Stimulated activated CD4-positive, alpha-beta T cell treated with anti-CD3 and anti-CD28 coated beads, Interleukin-1b, Interleukin-23, amount 100 ng/mL, for 4 hours (primary cell): ENCODE measurements around the gene CCSER2.
A peak's percentile ranks its signal among the peaks of the same experiment; 100 is the strongest.
"Not testable (repeated sequence)": the region's sequence is repeated elsewhere in the genome, so short reads cannot be mapped to it uniquely, and the experiment has no call there.

ENCODE experiments used
- DNase-seq, 2 donors: peaks; one replicate each; pipeline ENCODE4 v3.0.0-alpha.2; 2020; ENCODE audit warnings: low read depth in 2 of 2

The CCSER2 gene

DNA sequence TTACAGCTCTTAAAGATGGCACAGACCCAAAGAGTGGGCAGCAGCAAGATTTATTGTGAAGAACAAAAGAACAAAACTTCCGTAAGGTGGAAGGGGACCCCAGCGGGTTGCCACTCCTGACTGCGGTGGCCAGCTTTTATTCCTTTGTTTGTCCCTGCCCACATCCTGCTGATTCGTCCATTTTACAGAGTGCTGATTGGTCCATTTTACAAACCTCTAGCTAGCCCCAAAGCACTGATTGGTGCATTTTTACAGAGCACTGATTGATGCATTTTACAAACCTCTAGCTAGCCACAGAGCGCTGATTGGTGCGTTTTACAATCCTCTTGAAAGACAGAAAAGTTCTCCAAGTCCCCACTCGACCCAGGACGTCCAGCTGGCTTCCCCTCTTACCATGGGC, 16.8 kb upstream of the CCSER2 start:
- DNase-seq: no peak

DNA sequence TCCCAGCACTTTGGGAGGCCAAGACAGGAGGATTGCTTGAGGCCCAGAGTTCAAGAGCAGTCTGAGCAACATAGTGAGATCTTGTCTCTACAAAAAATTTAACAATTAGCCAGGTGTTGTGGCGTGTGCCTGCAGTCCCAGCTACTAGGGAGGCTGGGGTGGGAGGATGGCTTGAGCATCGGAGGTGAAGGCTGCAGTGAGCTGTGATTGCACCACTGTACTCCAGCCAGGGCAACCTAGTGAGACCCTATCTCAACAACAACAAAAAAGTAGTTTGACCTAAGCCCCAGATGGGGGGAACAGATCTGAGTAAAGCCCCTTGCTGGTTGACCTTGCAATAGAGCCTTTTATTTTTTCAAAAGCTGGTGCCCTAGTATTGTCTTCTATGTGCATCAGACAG, 15.6 kb upstream of the CCSER2 start:
- no peak for DNase-seq

DNA sequence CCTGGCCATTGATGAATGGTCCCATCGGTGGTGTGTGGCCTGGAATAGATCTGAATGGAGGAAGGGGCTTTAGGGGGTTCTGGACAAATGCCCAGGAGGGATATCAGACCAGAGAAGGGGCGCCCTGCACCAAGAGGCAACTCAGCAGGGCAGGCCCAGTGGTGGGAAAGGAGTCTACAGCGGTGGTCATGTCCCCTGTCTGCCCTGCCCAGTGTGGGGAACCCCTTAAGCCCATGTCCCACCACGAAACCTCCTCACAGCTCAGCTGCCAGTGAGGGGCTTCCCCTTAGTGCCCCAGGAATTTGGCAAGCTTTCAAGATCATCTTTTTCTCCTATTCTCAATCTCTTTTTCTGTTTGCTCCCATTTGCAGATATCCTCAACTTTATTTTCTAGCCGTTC, 14.1 kb upstream of the CCSER2 start:
- DNase-seq: no peak

DNA sequence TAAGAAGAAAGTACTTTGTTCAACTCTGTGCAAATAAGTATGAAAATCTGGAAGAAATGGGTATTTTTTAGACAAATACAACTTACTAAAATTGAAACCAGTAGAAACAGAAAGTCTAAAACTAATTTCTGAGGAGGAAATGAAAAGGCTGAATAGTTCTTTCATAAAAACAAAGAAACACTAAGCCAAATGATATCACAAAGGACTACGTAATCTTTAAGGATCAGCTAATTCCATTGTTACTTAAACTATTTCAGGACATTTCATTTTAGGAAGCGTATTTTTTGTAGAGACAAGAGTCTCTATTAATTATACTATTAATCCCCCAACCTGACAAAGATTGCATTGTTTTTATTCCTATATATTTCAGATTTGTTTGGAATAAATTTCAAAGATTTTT, 11.2 kb upstream of the CCSER2 start:
- no peak for DNase-seq

DNA sequence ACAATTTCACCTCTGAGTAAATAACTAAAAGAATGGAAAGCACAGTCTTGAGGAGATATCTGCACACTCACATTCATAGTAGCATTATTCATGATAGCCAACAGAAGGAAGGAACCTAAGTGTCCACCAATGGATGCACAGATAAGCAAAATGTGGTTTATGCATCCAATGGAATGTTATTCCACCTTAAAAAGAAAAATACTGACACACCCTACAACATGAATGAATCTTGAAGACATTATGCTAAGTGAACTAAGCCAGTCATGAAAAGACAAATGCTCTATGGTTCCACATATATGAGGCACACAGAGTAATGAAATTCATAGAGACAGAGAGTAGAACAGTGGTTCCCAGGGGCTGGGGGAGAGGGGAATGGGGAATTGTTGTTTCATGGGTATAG, 6.5 kb upstream of the CCSER2 start:
- DNase-seq: no peak

DNA sequence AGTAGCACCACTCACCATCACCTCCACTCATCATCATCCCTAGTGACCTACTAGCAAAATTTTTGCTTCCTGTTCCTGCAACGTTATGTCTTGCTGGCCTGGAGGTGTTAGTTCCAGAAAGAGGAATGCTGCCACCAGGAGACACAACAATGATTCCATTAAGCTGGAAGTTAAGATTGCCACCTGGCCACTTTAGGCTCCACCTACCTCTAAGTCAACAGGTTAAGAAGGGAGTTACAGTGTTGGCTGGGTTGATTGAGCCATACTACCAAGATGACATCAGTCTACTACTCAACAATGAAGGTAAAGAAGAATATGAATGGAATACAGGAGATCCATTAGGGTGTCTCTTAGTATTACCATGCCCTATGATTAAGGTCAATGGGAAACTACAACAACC, 4.8 kb upstream of the CCSER2 start:
- DNase-seq: not testable (repeated sequence)

DNA sequence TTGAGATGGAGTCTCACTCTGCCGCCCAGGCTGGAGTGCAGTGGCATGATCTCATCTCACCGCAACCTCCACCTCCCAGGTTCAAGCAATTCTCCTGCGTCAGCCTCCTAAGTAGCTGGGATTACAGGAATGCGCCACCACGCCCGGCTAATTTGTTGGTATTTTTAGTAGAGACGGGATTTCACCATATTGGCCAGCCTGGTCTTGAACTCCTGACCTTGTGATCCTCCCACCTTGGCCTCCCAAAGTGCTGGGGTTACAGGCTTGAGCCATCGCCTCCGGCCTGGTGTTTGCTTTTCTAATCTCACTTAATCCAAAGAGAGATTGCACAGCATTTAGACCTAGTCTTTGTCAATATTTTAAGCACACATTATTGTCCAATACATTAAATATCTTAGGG, 1.4 kb upstream of the CCSER2 start:
- DNase-seq: not testable (repeated sequence)

DNA sequence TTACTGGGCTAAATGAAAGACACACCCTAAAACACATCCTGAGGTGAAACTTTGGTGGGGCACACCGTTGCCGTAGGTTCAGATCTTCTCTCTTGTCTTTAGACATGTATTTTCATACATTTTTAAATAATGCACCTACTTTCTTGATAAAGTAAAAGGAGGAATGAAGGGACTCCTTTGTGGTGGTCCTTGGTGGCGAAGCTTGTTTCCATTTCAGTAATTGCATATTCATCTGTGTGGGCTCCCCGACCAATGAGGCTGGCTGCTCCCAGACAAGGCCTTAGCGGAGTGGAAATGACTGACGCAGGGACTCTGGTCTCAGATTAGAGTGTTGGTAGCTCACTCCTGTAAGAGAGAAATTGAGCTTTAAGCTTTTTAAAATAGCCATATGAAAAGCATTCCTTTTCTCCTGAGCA, 815 bp downstream of the CCSER2 start:
- peak in 1 of 2 donors; percentile 36 for DNase-seq

DNA sequence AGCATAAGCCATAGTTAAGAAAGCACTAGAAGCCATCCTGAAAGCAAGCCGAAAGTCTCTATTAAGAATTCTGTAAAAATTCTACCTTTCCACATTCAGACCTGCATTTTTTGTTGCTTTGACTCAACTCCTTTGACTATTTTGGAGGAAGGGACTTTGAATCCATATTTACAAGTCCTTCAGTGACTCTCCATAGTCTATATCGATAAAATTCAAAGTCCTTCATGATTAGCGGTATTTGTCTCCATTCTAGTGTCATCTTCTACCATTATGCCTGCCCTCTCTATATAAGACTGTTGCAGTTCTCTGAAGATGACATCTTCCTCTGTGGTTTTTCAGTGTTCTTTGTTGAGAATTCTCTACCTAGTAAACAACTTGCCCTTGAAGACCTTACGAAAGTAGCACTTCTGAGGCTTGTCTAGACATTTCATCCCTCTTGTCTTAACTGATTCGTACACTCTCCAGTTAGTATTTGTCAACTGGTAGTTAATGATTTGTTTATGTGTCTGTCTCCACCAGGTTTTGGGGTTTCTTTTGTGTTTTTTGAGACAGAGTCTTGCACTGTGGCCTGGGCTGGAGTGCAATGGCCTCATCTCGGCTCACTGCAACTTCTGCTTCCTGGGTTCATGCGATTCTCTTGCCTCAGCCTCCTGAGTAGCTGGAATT, 1.7 kb downstream of the CCSER2 start:
- no peak for DNase-seq

DNA sequence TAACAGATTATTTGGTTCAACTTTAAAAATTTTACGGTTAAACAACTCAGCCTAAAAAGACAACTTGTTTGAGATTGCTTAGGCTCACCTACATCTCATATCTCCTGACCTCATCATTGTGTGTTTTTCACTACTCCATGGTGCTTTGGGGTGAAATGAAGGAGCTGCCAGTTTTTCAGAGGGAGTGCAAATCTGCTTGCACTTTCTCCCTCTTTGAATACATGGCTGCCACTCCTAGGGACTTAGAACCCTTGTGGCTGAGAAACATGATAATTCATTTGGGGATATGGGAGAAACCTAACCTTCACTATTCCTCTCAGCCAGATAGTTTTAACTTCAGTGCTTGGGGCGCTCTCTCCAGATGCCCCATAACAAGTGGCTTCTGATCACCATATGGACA, 2.7 kb downstream of the CCSER2 start:
- no peak for DNase-seq

DNA sequence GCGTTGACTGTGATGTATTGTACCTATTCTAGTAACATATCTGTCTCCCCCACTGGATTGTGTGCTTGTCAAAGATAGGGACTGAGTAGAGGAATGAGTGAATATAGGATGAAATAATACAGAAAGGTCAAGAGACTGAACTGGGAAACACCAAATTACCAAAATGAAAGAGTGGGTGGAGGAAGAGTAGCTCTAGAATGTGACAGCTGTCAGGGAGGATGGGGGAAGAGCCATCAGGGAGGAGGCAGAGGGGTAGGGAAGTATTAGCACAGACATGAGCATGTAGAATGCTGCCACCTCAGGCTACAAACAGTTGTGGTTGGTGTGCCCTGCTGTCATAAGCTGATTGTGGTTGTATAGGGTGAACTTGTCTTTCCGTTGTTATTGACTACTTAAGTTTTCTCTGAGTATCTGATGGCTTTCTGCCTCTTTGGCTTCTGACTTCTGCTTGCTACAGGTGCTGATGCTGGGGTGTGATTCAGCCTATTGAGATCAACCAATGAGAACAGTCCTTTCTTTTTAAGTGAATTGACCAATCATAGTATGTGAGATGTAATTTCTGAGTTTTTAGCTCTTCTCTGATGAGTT, 5.6 kb downstream of the CCSER2 start:
- DNase-seq: peak; percentile 6 to 38

DNA sequence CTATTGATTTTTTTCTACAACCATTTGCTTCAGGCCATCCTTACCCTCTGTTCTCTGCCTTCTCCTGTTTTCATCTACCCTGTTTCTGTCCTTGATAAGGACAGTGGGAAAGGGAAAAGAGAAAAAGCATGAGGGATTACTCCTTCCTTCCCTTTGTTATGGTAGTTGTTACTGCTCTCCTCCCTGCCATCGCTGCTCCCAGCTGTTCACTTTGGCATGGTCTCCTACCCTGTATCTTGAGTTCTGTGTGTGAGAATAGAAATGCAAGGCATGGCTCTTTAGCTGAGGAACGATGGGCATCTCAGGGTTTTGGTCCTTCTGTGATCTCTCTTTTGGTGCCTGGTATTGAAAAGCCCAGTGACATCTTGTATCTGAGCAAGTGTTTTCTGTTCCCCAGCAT, 6.4 kb downstream of the CCSER2 start:
- no peak for DNase-seq

DNA sequence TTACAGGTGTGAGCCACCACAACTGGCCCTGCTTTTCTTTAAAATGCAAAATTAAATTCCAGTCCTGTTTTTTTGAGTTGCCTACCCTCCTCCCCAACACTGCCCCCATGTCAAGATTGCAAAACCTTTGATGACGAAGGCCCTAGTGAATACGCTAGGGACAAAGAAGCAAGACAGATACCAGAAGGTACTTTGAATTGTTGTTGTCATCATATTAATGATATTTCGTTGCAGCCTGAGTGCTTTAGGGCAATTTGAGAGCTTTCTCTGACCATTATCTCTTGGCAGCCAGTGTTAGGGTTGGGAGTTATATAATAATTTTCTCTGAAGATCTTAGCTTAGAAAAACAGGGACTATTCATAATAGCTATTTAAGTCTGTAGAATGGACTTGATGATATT, 7.1 kb downstream of the CCSER2 start:
- DNase-seq: no peak

DNA sequence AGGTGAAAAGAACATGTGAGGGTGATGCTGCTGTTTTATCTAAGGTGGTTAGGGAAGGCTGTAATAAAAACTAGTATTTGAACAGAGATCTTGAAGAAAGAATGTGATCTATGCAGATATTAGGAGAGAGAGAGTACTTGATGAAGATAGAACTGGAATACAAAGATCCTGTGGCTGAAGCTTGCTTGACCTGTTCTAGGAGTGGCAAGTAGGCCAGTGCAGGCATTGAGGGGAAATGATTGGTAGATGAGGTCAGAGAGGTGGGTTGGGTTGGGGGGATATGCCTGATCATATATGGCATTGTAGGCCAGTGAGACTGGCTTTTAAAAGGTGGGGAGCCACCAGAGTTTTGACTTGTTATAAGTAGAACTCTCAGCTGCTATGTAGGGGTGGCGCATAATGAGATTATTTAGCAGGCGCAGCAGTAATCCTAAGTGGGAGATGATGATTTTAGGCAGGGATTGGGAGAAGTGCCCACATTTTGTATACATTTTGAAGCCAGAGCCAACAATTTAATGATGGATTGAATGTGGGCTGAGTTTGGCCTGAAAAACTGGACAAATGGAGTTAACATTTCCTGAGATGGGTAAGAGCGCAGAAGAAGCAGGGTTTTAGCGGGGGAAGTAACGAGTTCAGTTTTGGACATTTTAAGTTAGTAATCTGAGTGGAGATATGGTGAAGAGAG, 8.2 kb downstream of the CCSER2 start:
- DNase-seq: no peak

DNA sequence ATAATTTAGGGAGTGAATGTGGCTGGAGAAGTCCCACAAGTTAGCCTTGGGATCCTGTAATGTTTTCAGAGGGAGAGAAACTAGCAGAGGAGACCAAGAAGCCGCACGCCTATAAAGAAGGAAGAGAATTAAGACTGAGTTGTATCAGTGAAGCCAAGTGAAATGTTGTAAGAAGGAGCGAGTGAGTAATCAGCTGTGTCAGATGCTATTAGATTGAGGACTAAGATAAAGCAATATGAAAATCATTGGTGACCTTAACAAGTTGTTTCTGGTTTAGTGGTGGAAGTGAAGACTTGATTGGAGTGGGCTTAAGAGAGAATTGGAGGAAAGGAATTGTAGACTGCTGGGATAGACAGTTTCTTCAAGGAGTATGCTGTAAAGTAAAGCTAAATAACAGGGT, 8.8 kb downstream of the CCSER2 start:
- DNase-seq: no peak

DNA sequence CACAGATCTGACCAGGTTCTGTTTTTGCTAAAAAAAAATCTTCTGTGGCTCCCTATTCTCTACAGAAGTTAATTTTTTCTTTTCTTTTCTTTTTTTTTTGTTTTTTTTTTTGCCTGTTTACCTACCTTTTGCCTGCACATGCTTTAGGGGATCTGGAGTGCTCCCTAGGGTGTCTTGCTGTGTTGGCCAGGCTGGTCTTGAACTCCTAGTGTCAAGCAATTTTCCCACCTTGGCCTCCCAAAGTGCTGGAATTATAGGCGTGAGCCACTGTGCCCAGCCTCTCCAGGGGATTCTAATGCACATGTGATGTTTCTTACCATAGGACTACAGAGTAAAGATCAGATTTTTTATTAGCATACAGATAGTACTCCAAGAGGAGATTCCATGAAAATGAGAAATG, 10.6 kb downstream of the CCSER2 start:
- no peak for DNase-seq

DNA sequence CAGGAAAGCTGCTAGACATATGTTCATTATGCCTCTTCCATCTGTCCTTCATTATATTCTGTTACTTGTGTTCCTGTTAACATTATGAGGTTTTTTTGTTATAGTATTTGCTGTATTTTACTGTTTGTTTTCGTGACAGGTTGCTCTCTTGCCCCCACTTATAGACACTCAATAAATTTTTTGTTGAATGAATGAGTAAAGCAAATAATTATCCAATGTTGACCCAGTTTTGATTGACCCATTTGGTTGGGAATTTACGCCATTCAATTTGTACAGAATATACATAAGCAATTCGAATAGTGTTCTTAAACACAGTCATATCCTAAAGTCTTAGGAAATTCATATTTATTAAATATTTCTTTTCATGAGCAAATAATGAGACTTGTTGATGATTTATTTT, 11.8 kb downstream of the CCSER2 start:
- no peak for DNase-seq

DNA sequence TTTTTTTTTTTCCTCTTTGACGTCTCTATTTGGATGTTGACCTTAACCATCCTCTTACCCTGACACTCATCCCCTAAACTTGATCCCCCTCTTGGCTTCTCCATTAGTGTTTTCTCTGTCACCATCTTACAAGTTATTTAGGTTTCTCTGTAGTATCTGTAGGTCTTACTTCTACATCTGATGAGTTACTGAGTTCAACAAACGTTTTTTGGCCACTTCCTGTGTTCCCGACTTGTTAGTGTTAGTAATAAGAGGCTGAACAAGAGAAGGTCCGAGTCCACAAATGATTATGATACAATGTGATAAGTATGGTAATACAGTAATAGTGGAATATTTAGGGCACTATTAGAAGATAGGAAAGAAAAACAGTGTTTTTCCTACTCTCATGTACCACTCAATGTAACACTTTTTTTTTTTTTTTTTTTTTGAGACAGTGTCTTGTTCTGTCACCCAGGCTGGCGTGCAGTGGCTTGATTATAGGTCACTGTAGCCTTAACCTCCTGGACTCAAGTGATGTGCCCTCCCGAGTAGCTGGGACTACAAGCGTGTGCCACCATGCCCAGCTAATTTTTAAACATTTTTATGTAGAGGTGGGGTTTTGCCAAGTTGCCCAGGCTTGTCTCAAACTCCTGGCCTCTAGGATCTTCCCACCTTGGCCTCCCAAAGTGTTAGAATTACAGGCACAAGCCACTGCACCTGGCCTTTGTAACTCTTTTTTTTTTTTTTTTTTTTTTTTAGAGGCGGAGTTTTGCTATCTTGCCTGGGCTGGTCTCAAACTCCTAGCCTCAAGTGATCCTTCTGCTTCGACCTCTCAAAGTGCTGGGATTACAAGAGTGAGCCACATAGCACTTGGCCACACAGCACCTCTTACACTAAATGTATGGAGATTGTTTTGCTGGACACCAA, 12.5 kb downstream of the CCSER2 start:
- DNase-seq: no peak

DNA sequence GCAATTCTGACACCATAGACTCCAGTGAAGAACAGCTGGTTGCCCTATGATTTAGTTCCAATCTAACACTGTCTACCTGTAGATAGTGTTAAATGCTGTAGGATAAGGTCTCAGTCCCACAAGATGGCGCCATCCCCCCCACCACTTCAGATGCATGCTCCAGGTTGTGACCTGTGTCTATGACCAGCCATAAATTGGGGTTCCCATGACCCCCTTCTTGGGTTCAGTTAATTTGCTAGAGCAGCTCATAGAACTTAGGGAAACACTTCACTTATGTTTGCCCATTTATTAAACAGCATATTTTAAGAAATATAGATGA, 13.1 kb downstream of the CCSER2 start:
- no peak for DNase-seq

DNA sequence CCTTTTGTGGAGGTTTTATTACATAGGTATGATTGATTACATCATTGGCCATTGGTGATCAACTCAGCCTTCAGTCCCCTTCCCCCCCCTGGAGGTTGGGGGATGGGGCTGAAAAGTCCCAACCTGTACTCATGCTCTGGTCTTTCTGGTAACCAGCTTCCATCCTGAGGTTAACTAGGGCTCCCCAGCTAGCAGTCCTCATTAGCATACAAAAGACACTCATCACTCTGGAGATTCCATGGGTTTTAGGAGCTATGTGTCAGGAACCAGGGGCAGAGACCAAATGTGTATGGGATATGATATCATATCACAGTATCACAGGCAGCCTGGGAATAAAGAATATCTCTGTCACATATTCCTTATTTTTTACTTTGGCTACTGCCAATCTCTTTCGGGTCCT, 13.6 kb downstream of the CCSER2 start:
- DNase-seq: no peak

DNA sequence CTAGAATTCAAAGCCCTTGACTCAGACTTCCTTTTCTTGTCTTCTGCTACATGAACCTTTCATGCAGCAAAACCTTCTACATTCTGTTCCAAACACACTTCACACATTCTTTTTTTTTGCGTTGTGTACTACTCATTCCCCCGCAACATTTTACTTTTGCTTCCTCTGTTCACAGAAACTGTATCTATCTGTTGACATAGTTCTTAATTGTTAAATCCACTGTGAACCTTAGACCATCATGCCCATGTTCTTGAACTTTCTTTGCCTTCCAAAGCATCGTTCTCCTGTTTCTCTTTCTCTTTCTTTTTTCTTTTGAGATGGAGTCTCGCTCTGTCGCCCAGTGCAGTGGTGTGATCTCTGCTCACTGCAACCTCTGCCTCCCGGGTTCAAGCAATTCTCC, 14.2 kb downstream of the CCSER2 start:
- DNase-seq: no peak

DNA sequence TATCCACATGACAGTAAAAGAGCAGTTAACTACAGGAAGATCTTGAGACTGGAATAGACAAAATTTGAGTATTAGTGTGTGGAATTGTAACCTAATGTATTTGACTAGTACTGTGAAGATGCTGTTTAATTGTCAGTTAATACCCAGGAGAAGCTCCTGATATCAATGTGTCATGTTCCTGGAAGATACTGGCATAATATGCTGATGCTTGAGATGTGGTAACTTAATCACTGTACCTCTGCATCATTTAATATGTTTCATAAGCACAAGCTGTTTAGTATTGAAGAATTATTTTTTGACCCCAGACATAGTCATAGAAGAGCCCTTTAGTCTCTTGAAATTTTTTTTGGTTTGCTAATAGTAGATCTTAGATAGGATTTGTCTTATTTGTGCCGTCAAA, 15.4 kb downstream of the CCSER2 start:
- DNase-seq: no peak

DNA sequence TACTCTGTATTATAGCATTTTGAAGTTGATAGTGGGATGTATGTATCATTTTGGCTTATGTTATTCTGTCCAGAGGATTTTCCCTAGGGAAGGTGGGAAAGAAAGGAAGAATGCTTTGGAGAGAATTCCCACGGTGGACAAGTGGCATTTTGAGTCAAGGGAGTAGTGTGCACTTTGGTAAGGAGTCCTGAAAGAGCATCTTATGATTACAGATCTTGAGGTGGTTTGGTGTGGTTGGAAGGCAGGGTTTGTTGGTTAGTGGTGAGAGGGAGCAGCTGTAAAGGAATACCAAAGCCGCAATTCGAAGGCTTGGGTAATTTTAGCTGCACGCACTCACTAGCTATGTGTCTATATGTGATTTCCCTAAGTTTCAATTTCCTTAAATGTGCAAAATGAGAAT, 16.1 kb downstream of the CCSER2 start:
- DNase-seq: no peak
